ENCODE results near the gene POM121L2. TPM values are rescaled to one million over a fixed set of nuclear protein-coding genes. Genes with fewer than 3 reads are reported as not detected.
A peak's percentile ranks its signal among the peaks of the same experiment; 100 is the strongest.

The POM121L2 gene
- not detected for total RNA-seq
- not detected for polyA plus RNA-seq (2013, experiment 1 of 2)
- not detected for polyA plus RNA-seq (2013, experiment 2 of 2)
- total RNA-seq, result 0 to 0.17 (median 0) reads per million in 172 experiments

GRCh38 chr6:27312146-27312949 lies at the start of gene POM121L2:
TSS of gene POM121L2 (minus strand) at chr6:27312273. CDS start at chr6:27312170, 103 bp downstream.
- peak within 1 kb of the TSS; percentile 83 for H3K4me3 Mint-ChIP-seq
- POLR2A ChIA-PET, result interaction anchor here (0.7 to 1.6 kb wide), 5 partner anchors 20 to 375 kb away, joined by 3 to 10 read pairs (median 5); no protein-coding TSS in a partner anchor
- Histone ChIP-seq H3K27ac (ENCODE audit: low read depth in 1 of 2, low read length in 2 of 2) (no peak within 1 kb of the TSS), H3K36me3 (ENCODE audit: insufficient read depth, low read length) (no peaks in the 10 kb centered on the region), H3K27me3 (ENCODE audit: control insufficient read depth in 1 of 2, insufficient read depth in 2 of 2, low read length in 2 of 2) (peaks cover 35 to 68% of the 10 kb centered on the region in 2 experiments), H3K4me3 (ENCODE audit: low read length) (peak within 1 kb of the TSS; percentile 71), H3K9me3 (ENCODE audit: control insufficient read depth in 1 of 2, insufficient read depth in 1 of 2, low read length in 2 of 2) (peaks cover 0 to 10% of the 10 kb centered on the region in 2 experiments), H3K4me1 (ENCODE audit: insufficient read depth, low read length) (peaks cover 12% of the 10 kb centered on the region)
- no peaks in the 10 kb centered on the region for H3K36me3 Mint-ChIP-seq (ENCODE audit: low read depth)
- ATAC-seq (ENCODE audit: poor library complexity), result peak; percentile 66
- H3K27me3 Mint-ChIP-seq, result peaks cover 93% of the 10 kb centered on the region
- DNase-seq, result peak; percentile 23 to 81 (median 52)
- intact Hi-C loops (cut with DNase I, micrococcal nuclease), result loop anchor here (2.0 to 5.0 kb wide), 9 partner anchors 125 to 582 kb away; partner anchors contain the start of gene ZNF184 (in 1 of the 2)
- no peak within 1 kb of the TSS for H3K27ac Mint-ChIP-seq
- peak; percentile 82 for TF ChIP-seq CTCF (IDR thresholded peaks at IDR 0.05)
- H3K9me3 Mint-ChIP-seq, result no peaks in the 10 kb centered on the region
- H3K4me1 Mint-ChIP-seq (ENCODE audit: low read depth), result peaks cover 6% of the 10 kb centered on the region
- CTCF ChIA-PET, result interaction anchor here (0.7 to 1.9 kb wide), 18 partner anchors 11 to 583 kb away, joined by 3 to 10 read pairs (median 4); partner anchors contain the start of gene ZNF184

GRCh38 chr6:27359231-27359630 lies 47.2 kb upstream of the POM121L2 start:
- no peaks in the 10 kb centered on the region for H3K27me3 Mint-ChIP-seq

GRCh38 chr6:27358786-27359185 lies 46.7 kb upstream of the POM121L2 start:
- no peak overlapping the region for H3K4me3 Mint-ChIP-seq
- intact Hi-C loops (cut with DNase I, micrococcal nuclease), result no loop called here

More at GRCh38 chr6:27359231-27359630, 47.2 kb upstream of the POM121L2 start:
- ChIA-PET CTCF (no interaction called here), POLR2A (no interaction called here)
- no peak for TF ChIP-seq CTCF (IDR thresholded peaks at IDR 0.05)
- intact Hi-C loops (cut with DNase I, micrococcal nuclease), result no loop called here
- H3K4me1 Mint-ChIP-seq (ENCODE audit: low read depth), result no peaks in the 10 kb centered on the region
- Histone ChIP-seq H3K4me1 (ENCODE audit: insufficient read depth, low read length) (no peaks in the 10 kb centered on the region), H3K4me3 (ENCODE audit: low read length) (no peak overlapping the region), H3K27ac (ENCODE audit: low read depth in 1 of 2, low read length in 2 of 2) (no peak overlapping the region), H3K27me3 (ENCODE audit: control insufficient read depth in 1 of 2, insufficient read depth in 2 of 2, low read length in 2 of 2) (no peaks in the 10 kb centered on the region), H3K36me3 (ENCODE audit: insufficient read depth, low read length) (peaks cover 10% of the 10 kb centered on the region), H3K9me3 (ENCODE audit: control insufficient read depth in 1 of 2, insufficient read depth in 1 of 2, low read length in 2 of 2) (peaks cover 0 to 54% of the 10 kb centered on the region in 2 experiments)
- no peak overlapping the region for H3K27ac Mint-ChIP-seq
- peaks cover 42% of the 10 kb centered on the region for H3K9me3 Mint-ChIP-seq
- peaks cover 68% of the 10 kb centered on the region for H3K36me3 Mint-ChIP-seq (ENCODE audit: low read depth)
- no peak overlapping the region for H3K4me3 Mint-ChIP-seq
- ATAC-seq (ENCODE audit: poor library complexity) (no peak), DNase-seq (no peak)

More at GRCh38 chr6:27358786-27359185, 46.7 kb upstream of the POM121L2 start:
- no peaks in the 10 kb centered on the region for H3K27me3 ChIP-seq (ENCODE audit: control insufficient read depth in 1 of 2, insufficient read depth in 2 of 2, low read length in 2 of 2)
- no peak overlapping the region for H3K27ac Mint-ChIP-seq
- DNase-seq (no peak), ATAC-seq (ENCODE audit: poor library complexity) (no peak)
- no peak overlapping the region for H3K4me3 ChIP-seq (ENCODE audit: low read length)
- CTCF ChIA-PET, result no interaction called here
- H3K4me1 Mint-ChIP-seq (ENCODE audit: low read depth), result no peaks in the 10 kb centered on the region
- H3K27me3 Mint-ChIP-seq, result no peaks in the 10 kb centered on the region
- POLR2A ChIA-PET, result no interaction called here
- no peak overlapping the region for H3K27ac ChIP-seq (ENCODE audit: low read depth in 1 of 2, low read length in 2 of 2)
- H3K36me3 ChIP-seq (ENCODE audit: insufficient read depth, low read length), result peaks cover 10% of the 10 kb centered on the region
- peaks cover 0 to 55% of the 10 kb centered on the region in 2 experiments for H3K9me3 ChIP-seq (ENCODE audit: control insufficient read depth in 1 of 2, insufficient read depth in 1 of 2, low read length in 2 of 2)
- no peaks in the 10 kb centered on the region for H3K4me1 ChIP-seq (ENCODE audit: insufficient read depth, low read length)
- peaks cover 66% of the 10 kb centered on the region for H3K36me3 Mint-ChIP-seq (ENCODE audit: low read depth)
- H3K9me3 Mint-ChIP-seq, result peaks cover 43% of the 10 kb centered on the region
- TF ChIP-seq CTCF (IDR thresholded peaks at IDR 0.05), result no peak
